Ovary (tissue), 9 donors: ENCODE data around the gene PON2. TPM values are rescaled to one million over a fixed set of nuclear protein-coding genes. Genes with fewer than 3 reads are reported as not detected.
A peak's percentile ranks its signal among the peaks of the same experiment; 100 is the strongest.

Experiments
- DNase-seq, 5 donors: peaks; one replicate each; pipeline ENCODE4 v3.0.0-alpha.2; 2019 to 2020
- H3K27ac ChIP-seq, 2 donors: fragments of 200-600 bp; one replicate each; pipeline versions ENCODE4 v1.5.1 to v1.8.0; 2019 to 2022
- H3K27me3 ChIP-seq: fragments of 200-600 bp; one replicate; pipeline ENCODE4 v1.8.0; 2022
- H3K36me3 ChIP-seq: fragments of 200-600 bp; sonication (generic); one replicate; pipeline ENCODE4 v1.5.1; 2019
- H3K4me1 ChIP-seq: one replicate; pipeline ENCODE4 v1.8.1; 2013; ENCODE audit warnings: mild to moderate bottlenecking, moderate library complexity; ENCODE audit not compliant: insufficient read depth
- H3K4me3 ChIP-seq: fragments of 200-600 bp; sonication (generic); one replicate; pipeline ENCODE4 v1.5.1; 2017
- H3K9me3 ChIP-seq, 2 donors: fragments of 200-600 bp in 1 of 2; sonication (generic) in 1 of 2; one replicate each; pipeline versions ENCODE4 v1.5.1 to v1.8.1; 2013 to 2019; ENCODE audit warnings: mild to moderate bottlenecking in 1 of 2, moderate library complexity in 1 of 2
- CTCF ChIP-seq, 3 donors: fragments of 450-650 bp in 2 of 3; fragments of 200-600 bp in 1 of 3; IDR thresholded peaks; one replicate each; pipeline versions ENCODE4 v1.5.1 to v1.8.0; 2016 to 2022; ENCODE audit warnings: antibody characterized with exemption in 3 of 3, mild to moderate bottlenecking in 1 of 3
- EP300 ChIP-seq: sonication (generic); formaldehyde crosslinking; IDR thresholded peaks from one replicate; pipeline ENCODE4 v1.6.1; 2017; ENCODE audit warnings: antibody characterized with exemption
- POLR2A ChIP-seq: fragments of 450-650 bp; IDR thresholded peaks from one replicate; pipeline ENCODE4 v1.6.1; 2017; ENCODE audit warnings: antibody characterized with exemption, mild to moderate bottlenecking, moderate library complexity
- WGBS, 3 donors: extraction: QIAGEN DNeasy Blood & Tissue Kit in 1 of 3; methylation state at CpG; one replicate each; pipeline versions ENCODE4 v1.1.5 to v1.1.7; 2013 to 2017; 5-methylcytosine and 5-hydroxymethylcytosine counted together
- intact Hi-C, 4 donors: fragments of 100-400 bp; cut with DNase I; formaldehyde crosslinking; loops; one replicate each; pipeline versions ENCODE4 v1.11.0 to v1.15.1; 2022 to 2023
- polyA plus RNA-seq, 2 donors: library from polyadenylated mRNA; stranded (reverse); fragments of 200-250 nt in 1 of 2; fragments of 350-450 nt in 1 of 2; fragmentation: Illumina TruSeq in 1 of 2; extraction: RNeasy Lipid Tissue Mini Kit (QIAGEN cat#74804) in 1 of 2; gene quantifications; one replicate each; pipeline ENCODE4 v1.2.3, GENCODE V29; 2013 to 2014
- total RNA-seq, 7 donors: library from RNA; depleted of rRNA in 2 of 7; stranded (reverse); fragments of >200 nt in 2 of 7; fragmentation: NEBNext Ultra II Directional in 3 of 7; extraction: Animal tissue kit (Norgen Biotek cat#: 25700) in 3 of 7; gene quantifications; one replicate each; pipeline versions ENCODE4 v1.1.0 to v1.2.4, GENCODE V29; 2016 to 2023
- donor health status: DM: no; HTN: no; CAD: no; lungs with moderate emphysema.
- donor health status: DM: no; HTN: no; CAD: no.
- donor health status: Bipolar disorder and iron deficiency.
- donor health status: DM: yes; HTN: yes; CAD: no.
- donor health status: DM: no; HTN: no; CAD: no.
- donor health status: DM: yes; HTN: yes; CAD: no.

The PON2 gene
- total and polyA plus RNA-seq, 9 donors = 29.3 to 108 (median 48.1) TPM

DNA sequence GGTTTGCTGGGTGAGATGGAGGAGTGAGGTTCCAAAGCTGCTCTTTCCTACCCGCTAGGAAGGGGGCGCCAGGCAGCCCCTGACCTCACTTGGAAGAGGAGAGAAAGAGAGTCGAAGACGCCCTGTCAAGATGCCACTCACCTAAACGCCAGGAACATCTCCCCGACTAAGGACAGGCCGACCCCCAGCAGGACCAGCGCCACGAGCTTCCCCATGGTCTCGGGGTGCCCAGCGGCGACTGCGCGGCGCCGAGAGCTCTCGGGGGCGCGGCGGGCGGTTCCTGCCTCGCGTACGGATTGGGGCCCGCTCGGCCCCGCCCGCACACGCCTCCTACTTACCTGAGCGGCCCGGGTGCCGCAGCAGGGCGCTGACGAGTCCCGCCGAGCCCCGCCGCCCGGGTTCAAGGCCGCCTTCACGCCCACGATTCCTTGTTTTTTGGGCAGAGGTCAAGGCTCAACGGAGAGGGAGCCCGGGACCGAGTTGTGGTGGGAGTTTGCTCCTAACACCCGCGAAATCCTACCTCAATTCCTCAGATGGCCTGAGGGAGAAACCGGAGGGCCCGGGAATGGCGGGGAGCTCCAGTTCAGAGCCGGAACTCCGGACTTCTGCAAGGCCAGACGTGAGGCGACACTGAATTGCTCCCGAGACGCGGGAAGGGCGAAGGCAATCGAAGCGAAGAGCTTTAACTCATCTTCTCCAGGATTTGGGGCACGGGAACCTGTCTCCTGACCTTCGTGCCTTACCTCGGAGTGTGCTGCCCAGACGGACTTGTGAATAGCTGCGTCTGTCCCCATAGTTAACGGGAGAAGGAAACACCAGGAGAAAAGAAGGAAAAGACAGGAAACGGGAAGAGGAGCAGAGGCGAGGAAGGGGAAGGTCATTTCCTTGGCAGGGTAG, 38.4 kb downstream of the PON2 start, which contains the start of gene PON3:
TSS of gene PON3 (minus strand) at position 240 of the 897 bp plus-strand sequence. CDS start at position 215, 25 bp downstream.
- Histone ChIP-seq H3K36me3 (no peaks in the 10 kb centered on the region), H3K9me3 (no peaks in the 10 kb centered on the region), H3K27ac (peak within 1 kb of the TSS; percentile 64 to 85), H3K4me1 (peaks cover 2% of the 10 kb centered on the region), H3K27me3 (no peaks in the 10 kb centered on the region), H3K4me3 (peak within 1 kb of the TSS; percentile 44)
- TF ChIP-seq CTCF (IDR thresholded peaks at IDR 0.05) (no peak), POLR2A (peak; percentile 11)
- WGBS, 3 donors = 7 to 10% (median 8%) methylated on average over 68 of the region's 68 CpGs
- intact Hi-C loops = no loop called here
- peak; percentile 40 to 73 (median 49) for DNase-seq

GRCh38 chr7:95395755-95396135, 39.1 kb downstream of the PON2 start:
- Histone ChIP-seq H3K4me1 (no peaks in the 10 kb centered on the region), H3K36me3 (no peaks in the 10 kb centered on the region), H3K4me3 (peak overlapping the region; percentile 44), H3K27me3 (no peaks in the 10 kb centered on the region), H3K9me3 (no peaks in the 10 kb centered on the region), H3K27ac (peak overlapping the region; percentile 64 to 85)
- DNase-seq = no peak
- WGBS, 3 donors = 79 to 83% (median 83%) methylated on average over 11 of the region's 11 CpGs
- no peak for TF ChIP-seq EP300
- TF ChIP-seq CTCF (IDR thresholded peaks at IDR 0.05) = no peak
- TF ChIP-seq POLR2A = no peak
- intact Hi-C loops = no loop called here

DNA sequence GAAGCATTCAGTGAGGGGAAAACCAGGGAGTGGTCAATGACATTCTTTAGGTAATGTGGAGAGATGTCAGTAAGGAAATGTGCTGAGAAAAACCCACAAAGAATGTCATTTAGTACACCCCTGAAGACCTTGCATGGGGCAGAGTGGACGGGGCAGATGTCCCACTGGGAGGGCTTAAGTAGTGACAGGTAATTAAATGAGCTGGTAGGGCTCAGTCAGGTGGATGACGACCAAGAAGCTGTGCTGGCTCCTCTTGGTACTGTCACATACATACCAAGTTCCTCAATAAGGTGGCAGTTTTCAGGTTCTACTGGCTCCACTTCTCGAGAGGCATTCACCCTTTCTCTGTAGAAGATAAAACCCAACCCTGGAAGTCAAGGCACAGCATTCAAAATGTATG, 40.5 kb downstream of the PON2 start:
- Histone ChIP-seq H3K4me1 (no peaks in the 10 kb centered on the region), H3K9me3 (no peaks in the 10 kb centered on the region), H3K36me3 (no peaks in the 10 kb centered on the region), H3K4me3 (no peak overlapping the region), H3K27me3 (no peaks in the 10 kb centered on the region), H3K27ac (no peak overlapping the region)
- no peak for DNase-seq
- intact Hi-C loops = no loop called here
- TF ChIP-seq EP300 (no peak), CTCF (IDR thresholded peaks at IDR 0.05) (no peak), POLR2A (no peak)
- 92 to 96% (median 93%) methylated on average over 3 of the region's 3 CpGs for WGBS, 3 donors

DNA sequence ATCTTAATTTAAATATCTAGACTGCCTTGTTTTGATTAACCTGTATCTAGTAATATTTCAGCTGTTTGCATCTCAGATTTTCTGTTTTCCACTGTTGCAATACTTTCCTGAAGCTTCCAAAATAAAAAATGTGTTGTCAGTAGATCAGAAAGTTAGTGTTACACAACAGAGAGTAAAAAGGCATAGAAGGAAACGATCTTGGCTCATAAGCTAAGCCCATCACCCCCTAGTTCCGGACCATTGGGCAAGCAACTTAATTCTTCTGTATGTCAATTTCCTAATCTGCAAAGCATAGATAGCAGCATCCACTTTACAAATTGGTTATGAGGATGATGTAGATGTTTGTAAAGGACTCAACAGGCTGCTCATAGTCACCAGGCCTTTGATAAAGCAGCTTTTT, 43.1 kb downstream of the PON2 start:
- Histone ChIP-seq H3K4me3 (no peak overlapping the region), H3K4me1 (no peaks in the 10 kb centered on the region), H3K36me3 (no peaks in the 10 kb centered on the region), H3K27ac (no peak overlapping the region), H3K9me3 (no peaks in the 10 kb centered on the region), H3K27me3 (no peaks in the 10 kb centered on the region)
- WGBS, 3 donors = 50 to 70% (median 55%) methylated on average over 2 of the region's 2 CpGs
- DNase-seq = no peak
- intact Hi-C loops = no loop called here
- no peak for TF ChIP-seq EP300
- TF ChIP-seq POLR2A = no peak
- no peak for TF ChIP-seq CTCF (IDR thresholded peaks at IDR 0.05)
